AG04449 (cell line): Measurements from ENCODE around the gene MISP.

Experiments
- CTCF ChIA-PET: fragments of 350-600 bp; formaldehyde crosslinking; extraction: SDS; loops from one replicate; lab custom pipeline; 2021; ENCODE audit warnings: antibody characterized with exemption; lab: Yijun Ruan, JAX
- POLR2A ChIA-PET: fragments of 400-600, 350-600 bp; formaldehyde crosslinking; extraction: SDS; loops from one replicate; lab custom pipeline; 2020; ENCODE audit warnings: antibody characterized with exemption, inconsistent platforms; lab: Yijun Ruan, JAX
- DNase-seq: peaks from one replicate; pipeline ENCODE4 v3.0.0-alpha.2; 2010; ENCODE audit warnings: low read depth, low spot score
- H3K4me3 ChIP-seq: 2 replicates; pipeline ENCODE4 v1.5.1; 2011; ENCODE audit warnings: low read depth, mild to moderate bottlenecking, control low read depth, low read length
- TF ChIP-seq, protein P1 (sequence below): IDR thresholded peaks from one replicate; pipeline ENCODE4 v1.5.1; 2011; ENCODE audit warnings: mild to moderate bottlenecking, moderate library complexity, low read length, control low read depth, inconsistent platforms; ENCODE audit not compliant: insufficient read depth; ENCODE audit errors: missing control alignments

MISP gene

GRCh38 chr19:807627-808422 lies 56.9 kb downstream of the MISP start:
- H3K4me3 ChIP-seq: no peak overlapping the region
- DNase-seq: no peak
- CTCF ChIA-PET: no interaction called here
- POLR2A ChIA-PET: interaction anchor here (1.0 kb wide), 1 partner anchor 8 kb away, joined by 4 read pairs; no protein-coding TSS in a partner anchor
- TF ChIP-seq, protein P1, sequence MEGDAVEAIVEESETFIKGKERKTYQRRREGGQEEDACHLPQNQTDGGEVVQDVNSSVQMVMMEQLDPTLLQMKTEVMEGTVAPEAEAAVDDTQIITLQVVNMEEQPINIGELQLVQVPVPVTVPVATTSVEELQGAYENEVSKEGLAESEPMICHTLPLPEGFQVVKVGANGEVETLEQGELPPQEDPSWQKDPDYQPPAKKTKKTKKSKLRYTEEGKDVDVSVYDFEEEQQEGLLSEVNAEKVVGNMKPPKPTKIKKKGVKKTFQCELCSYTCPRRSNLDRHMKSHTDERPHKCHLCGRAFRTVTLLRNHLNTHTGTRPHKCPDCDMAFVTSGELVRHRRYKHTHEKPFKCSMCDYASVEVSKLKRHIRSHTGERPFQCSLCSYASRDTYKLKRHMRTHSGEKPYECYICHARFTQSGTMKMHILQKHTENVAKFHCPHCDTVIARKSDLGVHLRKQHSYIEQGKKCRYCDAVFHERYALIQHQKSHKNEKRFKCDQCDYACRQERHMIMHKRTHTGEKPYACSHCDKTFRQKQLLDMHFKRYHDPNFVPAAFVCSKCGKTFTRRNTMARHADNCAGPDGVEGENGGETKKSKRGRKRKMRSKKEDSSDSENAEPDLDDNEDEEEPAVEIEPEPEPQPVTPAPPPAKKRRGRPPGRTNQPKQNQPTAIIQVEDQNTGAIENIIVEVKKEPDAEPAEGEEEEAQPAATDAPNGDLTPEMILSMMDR: no peak

GRCh38 chr19:808423-808775 lies 57.5 kb downstream of the MISP start:
- no peak overlapping the region for H3K4me3 ChIP-seq
- ChIA-PET POLR2A (interaction anchor here (1.0 kb wide), 1 partner anchor 9 kb away, joined by 4 read pairs; no protein-coding TSS in a partner anchor), CTCF (no interaction called here)
- TF ChIP-seq, protein P1: no peak
- DNase-seq: no peak

DNA sequence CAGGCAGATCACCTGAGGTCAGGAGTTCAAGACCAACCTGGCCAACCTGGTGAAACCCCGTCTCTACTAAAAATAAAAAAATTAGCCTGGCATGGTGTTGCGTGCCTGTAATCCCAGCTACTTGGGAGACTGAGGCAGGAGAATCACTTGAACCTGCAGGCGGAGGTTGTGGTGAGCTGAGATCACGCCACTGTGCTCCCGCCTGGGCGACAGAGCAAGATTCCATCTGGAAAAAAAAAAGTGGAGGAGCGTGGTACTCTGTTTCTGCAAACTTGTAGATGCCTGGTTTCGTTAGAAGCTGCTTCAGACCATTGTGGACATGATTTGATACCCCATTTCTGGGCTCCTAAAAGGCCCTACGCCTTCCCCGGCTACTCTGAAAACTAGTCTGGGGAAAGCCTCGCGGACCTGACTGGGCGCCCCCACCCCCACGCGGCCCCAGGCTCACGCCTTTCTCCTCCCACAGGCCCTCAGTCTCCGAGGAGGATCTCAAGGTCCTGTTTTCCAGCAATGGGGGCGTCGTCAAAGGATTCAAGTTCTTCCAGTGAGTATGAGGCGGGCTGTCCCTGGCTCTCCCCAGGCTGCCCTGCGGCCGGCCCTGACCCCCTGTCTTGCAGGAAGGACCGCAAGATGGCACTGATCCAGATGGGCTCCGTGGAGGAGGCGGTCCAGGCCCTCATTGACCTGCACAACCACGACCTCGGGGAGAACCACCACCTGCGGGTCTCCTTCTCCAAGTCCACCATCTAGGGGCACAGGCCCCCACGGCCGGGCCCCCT lies 59.4 kb downstream of the MISP start:
- no peak for DNase-seq
- H3K4me3 ChIP-seq: no peak overlapping the region
- TF ChIP-seq, protein P1: no peak
- ChIA-PET CTCF (interaction anchor here (1.0 kb wide), 1 partner anchor 10 kb away, joined by 3 read pairs; no protein-coding TSS in a partner anchor), POLR2A (interaction anchor here (1.2 kb wide), 1 partner anchor 10 kb away, joined by 4 read pairs; no protein-coding TSS in a partner anchor)

DNA sequence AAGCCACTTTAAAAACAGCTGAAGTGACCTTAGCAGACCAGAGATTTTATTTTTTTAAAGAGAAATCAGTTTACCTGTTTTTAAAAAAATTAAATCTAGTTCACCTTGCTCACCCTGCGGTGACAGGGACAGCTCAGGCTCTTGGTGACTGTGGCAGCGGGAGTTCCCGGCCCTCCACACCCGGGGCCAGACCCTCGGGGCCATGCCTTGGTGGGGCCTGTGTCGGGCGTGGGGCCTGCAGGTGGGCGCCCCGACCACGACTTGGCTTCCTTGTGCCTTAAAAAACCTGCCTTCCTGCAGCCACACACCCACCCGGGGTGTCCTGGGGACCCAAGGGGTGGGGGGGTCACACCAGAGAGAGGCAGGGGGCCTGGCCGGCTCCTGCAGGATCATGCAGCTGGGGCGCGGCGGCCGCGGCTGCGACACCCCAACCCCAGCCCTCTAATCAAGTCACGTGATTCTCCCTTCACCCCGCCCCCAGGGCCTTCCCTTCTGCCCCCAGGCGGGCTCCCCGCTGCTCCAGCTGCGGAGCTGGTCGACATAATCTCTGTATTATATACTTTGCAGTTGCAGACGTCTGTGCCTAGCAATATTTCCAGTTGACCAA lies 60.1 kb downstream of the MISP start:
- CTCF ChIA-PET: interaction anchor here (1.0 to 1.3 kb wide), 2 partner anchors 10 to 12 kb away, joined by 3 read pairs; no protein-coding TSS in a partner anchor
- H3K4me3 ChIP-seq: no peak overlapping the region
- TF ChIP-seq, protein P1: no peak
- no peak for DNase-seq
- POLR2A ChIA-PET: no interaction called here

- TF ChIP-seq, protein P1: no peak
- ChIA-PET CTCF (interaction anchor here (1.3 kb wide), 1 partner anchor 12 kb away, joined by 3 read pairs; no protein-coding TSS in a partner anchor), POLR2A (no interaction called here)
- DNase-seq: no peak
- no peak overlapping the region for H3K4me3 ChIP-seq
These were observed 60.7 kb downstream of the MISP start for GRCh38 chr19:811506-812048.
